ENCODE data around the gene CNIH2.

GRCh38 chr11:66232769-66233168 lies 45.2 kb upstream of the CNIH2 start:
- TF ChIP-seq CTCF (IDR thresholded peaks at IDR 0.05) (no peak), POLR2AphosphoS5 (IDR thresholded peaks at IDR 0.05) (no peak)

Measured in prostate gland (tissue), 2 donors.